GM12878 (cell line): ENCODE data around the gene ADAMTS16. TPM values are rescaled to one million over a fixed set of nuclear protein-coding genes. Genes with fewer than 3 reads are reported as not detected.

ENCODE experiments used
- ATAC-seq: fragments of 200-7000 bp; cut with Tn5 transposase; 3 replicates; pipeline ENCODE4 v1.9.1; 2020; ENCODE audit warnings: mild to moderate bottlenecking, moderate library complexity
- BruUV-seq: library from RNA; stranded (reverse); fragments of 400-500 nt; replicated peaks from 2 replicates; lab custom pipeline; 2021; lab: Mats Ljungman, UMichigan
- CTCF ChIA-PET: fragments of 300-600 bp; sonication (Branson Sonifier 250); formaldehyde crosslinking; extraction: SDS; loops from one replicate; lab custom pipeline; 2021; ENCODE audit warnings: inconsistent platforms; lab: Yijun Ruan, JAX
- POLR2A ChIA-PET: fragments of 350-600 bp; formaldehyde crosslinking; extraction: SDS; loops from one replicate; lab custom pipeline; 2021; ENCODE audit warnings: inconsistent platforms; lab: Charles Lee
- RAD21 ChIA-PET: fragments of 300-600 bp; sonication (Branson Sonifier 250); formaldehyde crosslinking; loops from one replicate; lab custom pipeline; 2023; ENCODE audit warnings: antibody characterized with exemption; ENCODE audit not compliant: unreplicated experiment; lab: Charles Lee
- SMC1A ChIA-PET: fragments of 300-600 bp; sonication (Branson Sonifier 250); formaldehyde crosslinking; loops from one replicate; lab custom pipeline; 2023; ENCODE audit not compliant: unreplicated experiment, uncharacterized antibody; lab: Charles Lee
- DNase-seq: peaks from one replicate; pipeline ENCODE4 v3.0.0-alpha.2; 2011; ENCODE audit warnings: low read depth, low spot score
- FAIRE-seq: peaks from 3 replicates; lab custom pipeline; 2011; peaks lifted over from hg19 to GRCh38; lab: Jason Lieb, UNC
- H2AFZ ChIP-seq: 2 replicates; pipeline ENCODE4 v1.6.0; 2011; ENCODE audit warnings: low read depth, low read length, control low read depth; ENCODE audit not compliant: control insufficient read depth
- H3K27ac ChIP-seq: 2 replicates; pipeline ENCODE4 v1.5.1; 2011; ENCODE audit warnings: control low read depth; ENCODE audit not compliant: control insufficient read depth, insufficient read depth
- H3K27me3 ChIP-seq, 2 experiments: replicated peaks in 1 of 2; 2 replicates each; pipeline versions ENCODE4 v1.6.0 to v1.6.1; 2011; ENCODE audit warnings: low read length in 1 of 2; ENCODE audit not compliant: control insufficient read depth in 2 of 2, insufficient read depth in 2 of 2
- H3K36me3 ChIP-seq, 2 experiments: 2 replicates each; pipeline ENCODE4 v1.5.1; 2011; ENCODE audit warnings: low read length in 1 of 2; ENCODE audit not compliant: control insufficient read depth in 2 of 2, insufficient read depth in 2 of 2
- H3K4me1 ChIP-seq: 2 replicates; pipeline ENCODE4 v1.6.1; 2011; ENCODE audit warnings: mild to moderate bottlenecking, low read length, moderate library complexity, mixed read lengths; ENCODE audit not compliant: control insufficient read depth, insufficient read depth
- H3K4me2 ChIP-seq: 2 replicates; pipeline ENCODE4 v1.6.0; 2011; ENCODE audit warnings: control low read depth; ENCODE audit not compliant: control insufficient read depth, insufficient read depth
- H3K4me3 ChIP-seq: fragments of 200-600 bp; sonication (generic); 2 replicates; pipeline ENCODE4 v1.5.1; 2016
- H3K79me2 ChIP-seq: 2 replicates; pipeline ENCODE4 v1.6.0; 2011; ENCODE audit warnings: low read length; ENCODE audit not compliant: control insufficient read depth, insufficient read depth
- H3K9ac ChIP-seq: 2 replicates; pipeline ENCODE4 v1.8.0; 2011; ENCODE audit warnings: low read length, control low read depth, mixed read lengths; ENCODE audit not compliant: control insufficient read depth, insufficient read depth
- H3K9me3 ChIP-seq: replicated peaks from 3 replicates; pipeline ENCODE4 v1.5.1; 2011; ENCODE audit warnings: mild to moderate bottlenecking, low read length; ENCODE audit not compliant: control insufficient read depth, insufficient read depth
- H4K20me1 ChIP-seq: 2 replicates; pipeline ENCODE4 v1.6.0; 2011; ENCODE audit not compliant: control insufficient read depth, insufficient read depth
- EP300 ChIP-seq, 2 experiments: fragments of 150-350 bp in 1 of 2; IDR thresholded peaks; 2 replicates each; pipeline ENCODE4 v1.6.1; 2011 to 2012; ENCODE audit warnings: low read depth in 2 of 2, low read length in 2 of 2, borderline replicate concordance in 1 of 2, improper control_type of control experiment in 1 of 2, inconsistent platforms in 1 of 2; ENCODE audit not compliant: control insufficient read depth in 1 of 2
- MLLT1 ChIP-seq: fragments of 450-650 bp; IDR thresholded peaks from 2 replicates; pipeline ENCODE4 v1.6.1; 2016; ENCODE audit warnings: mild to moderate bottlenecking
- RAD21 ChIP-seq: IDR thresholded peaks from 2 replicates; pipeline ENCODE4 v1.6.1; 2011; ENCODE audit warnings: mild to moderate bottlenecking, low read depth, low read length, moderate library complexity; ENCODE audit not compliant: insufficient read depth
- SRF ChIP-seq, 2 experiments: IDR thresholded peaks; 2 replicates each; pipeline ENCODE4 v1.6.1; 2011; ENCODE audit warnings: low read depth in 2 of 2, low read length in 2 of 2, mild to moderate bottlenecking in 1 of 2, moderate library complexity in 1 of 2
- ZNF622 ChIP-seq: fragments of 450-650 bp; IDR thresholded peaks from 2 replicates; pipeline ENCODE4 v1.6.1; 2017; ENCODE audit warnings: mild to moderate bottlenecking, inconsistent platforms
- WGBS: methylation state at CpG from one replicate; pipeline ENCODE4 v1.1.6; 2016; ENCODE audit warnings: low lambda C conversion rate; ENCODE audit not compliant: insufficient replicate concordance, insufficient coverage; ENCODE audit errors: missing lambda C conversion rate; 5-methylcytosine and 5-hydroxymethylcytosine counted together
- in situ Hi-C: fragments of 300-500 bp; cut with MboI; formaldehyde crosslinking; loops from 9 replicates; pipeline ENCODE4 v1.14.3; 2018; ENCODE audit warnings: mixed read lengths
- intact Hi-C: fragments of 100-400 bp; cut with micrococcal nuclease; formaldehyde crosslinking; loops from one replicate; pipeline ENCODE4 v1.14.2; 2022; ENCODE audit not compliant: unreplicated experiment
- polyA plus RNA-seq, 11 experiments: library from polyadenylated mRNA; depleted of rRNA in 4 of 11; unstranded in 6 of 11; stranded (reverse) in 5 of 11; fragments of >200 nt; fragmentation: Nextera tagmentation in 4 of 11; fragmentation: Illumina TruSeq in 1 of 11; extraction: Ambion mirVana in 4 of 11; extraction: Trizol in 1 of 11; gene quantifications; 1 replicate in 1 of 11; 2 replicates in 10 of 11; pipeline versions ENCODE4 v1.2.1 to v1.2.3, GENCODE V29; 2011 to 2016; ENCODE audit warnings: inconsistent platforms in 2 of 11, missing spikeins in 2 of 11, low read depth in 1 of 11
- total RNA-seq, 4 experiments: library from RNA; depleted of rRNA in 3 of 4; stranded (reverse); fragments of >200 nt in 3 of 4; fragmentation: Illumina TruSeq in 1 of 4; extraction: Trizol in 1 of 4; gene quantifications; 2 replicates each; pipeline versions ENCODE4 v1.2.1 to v1.2.3, GENCODE V29; 2013 to 2021

Gene ADAMTS16
- total and polyA plus RNA-seq, 10 of the 15 experiments (the other 5 are each of a cell fraction or from before 2014, with no cell fraction given) = 0.04 TPM; not detected in 9

GRCh38 chr5:5314626-5315025 is 174.5 kb downstream of the ADAMTS16 start:
- Histone ChIP-seq H3K36me3 (no peaks in the 10 kb centered on the region), H3K9me3 (no peaks in the 10 kb centered on the region), H3K27me3 (no peaks in the 10 kb centered on the region), H3K4me1 (no peaks in the 10 kb centered on the region), H2AFZ (no peak overlapping the region), H3K9ac (no peak overlapping the region), H4K20me1 (no peaks in the 10 kb centered on the region), H3K4me3 (no peak overlapping the region), H3K79me2 (no peaks in the 10 kb centered on the region), H3K27ac (no peak overlapping the region), H3K4me2 (no peak overlapping the region)
- ChIA-PET SMC1A (no interaction called here), POLR2A (no interaction called here), RAD21 (no interaction called here), CTCF (no interaction called here)
- intact Hi-C loops (no loop called here), in situ Hi-C loops (no loop called here)
- DNase-seq (no peak), ATAC-seq (no peak), FAIRE-seq (no peak)
- BruUV-seq = no TSS peak
- TF ChIP-seq EP300 (IDR thresholded peaks at IDR 0.05; ENCODE audit: borderline replicate concordance in 1 of 2, control insufficient read depth in 1 of 2, low read depth in 2 of 2, low read length in 2 of 2) = no peak
- WGBS = 37% methylated on average over 6 of the region's 6 CpGs

- RAD21 ChIA-PET = no interaction called here
- Histone ChIP-seq H3K4me3 (no peak overlapping the region), H2AFZ (no peak overlapping the region), H3K9ac (no peak overlapping the region), H3K4me2 (no peak overlapping the region), H3K9me3 (no peaks in the 10 kb centered on the region), H3K27ac (no peak overlapping the region), H4K20me1 (no peaks in the 10 kb centered on the region), H3K4me1 (no peaks in the 10 kb centered on the region), H3K36me3 (no peaks in the 10 kb centered on the region), H3K79me2 (no peaks in the 10 kb centered on the region), H3K27me3 (no peaks in the 10 kb centered on the region)
- POLR2A ChIA-PET = no interaction called here
- TF ChIP-seq ZNF622 = no peak
- no peak for TF ChIP-seq MLLT1
- no peak for TF ChIP-seq SRF (IDR thresholded peaks at IDR 0.05; ENCODE audit: low read depth in 2 of 2, low read length in 2 of 2)
- TF ChIP-seq RAD21 = no peak
- no peak for TF ChIP-seq EP300 (IDR thresholded peaks at IDR 0.05; ENCODE audit: borderline replicate concordance in 1 of 2, control insufficient read depth in 1 of 2, low read depth in 2 of 2, low read length in 2 of 2)
- DNase-seq = no peak
- BruUV-seq = no TSS peak
- no peak for ATAC-seq
- FAIRE-seq = no peak
- intact Hi-C loops = no loop called here
- SMC1A ChIA-PET = no interaction called here
- 60% methylated on average over 12 of the region's 12 CpGs for WGBS
- CTCF ChIA-PET = no interaction called here
- in situ Hi-C loops = no loop called here
Observed at GRCh38 chr5:5315068-5315980, 175.2 kb downstream of the ADAMTS16 start.
